Liver (tissue), 9 donors: ENCODE data around the gene SLC6A11. TPM values are rescaled to one million over a fixed set of nuclear protein-coding genes. Genes with fewer than 3 reads are reported as not detected.

Experiments
- DNase-seq: peaks from one replicate; pipeline ENCODE4 v3.0.0-alpha.2; 2017; ENCODE audit warnings: low spot score
- H3K27ac ChIP-seq, 2 donors: one replicate each; pipeline ENCODE4 v1.7.0; 2013; ENCODE audit warnings: inconsistent platforms in 2 of 2, low read length in 2 of 2, control low read depth in 1 of 2, low read depth in 1 of 2, mild to moderate bottlenecking in 1 of 2
- H3K27me3 ChIP-seq, 4 donors: one replicate each; pipeline versions ENCODE4 v1.6.1 to v1.7.0; 2013; ENCODE audit warnings: low read length in 3 of 4, inconsistent platforms in 1 of 4, mild to moderate bottlenecking in 1 of 4, moderate library complexity in 1 of 4; ENCODE audit not compliant: control insufficient read depth in 4 of 4, insufficient read depth in 4 of 4
- H3K36me3 ChIP-seq, 4 donors: one replicate each; pipeline versions ENCODE4 v1.6.1 to v1.7.0; 2013; ENCODE audit warnings: low read length in 3 of 4, mild to moderate bottlenecking in 3 of 4, low read depth in 1 of 4, moderate library complexity in 1 of 4; ENCODE audit not compliant: control insufficient read depth in 4 of 4, insufficient read depth in 3 of 4
- H3K4me1 ChIP-seq, 4 donors: one replicate each; pipeline versions ENCODE4 v1.6.1 to v1.7.0; 2013; ENCODE audit warnings: low read length in 3 of 4, mild to moderate bottlenecking in 3 of 4, moderate library complexity in 1 of 4; ENCODE audit not compliant: control insufficient read depth in 4 of 4, insufficient read depth in 4 of 4
- H3K4me3 ChIP-seq, 3 donors: one replicate each; pipeline versions ENCODE4 v1.6.1 to v1.7.0; 2013; ENCODE audit warnings: low read length in 3 of 3, control low read depth in 1 of 3, low read depth in 1 of 3, mild to moderate bottlenecking in 1 of 3
- H3K9ac ChIP-seq, 2 donors: one replicate each; pipeline ENCODE4 v1.7.0; 2013; ENCODE audit warnings: low read length in 2 of 2, mild to moderate bottlenecking in 2 of 2, moderate library complexity in 2 of 2, control low read depth in 1 of 2, low read depth in 1 of 2
- H3K9me3 ChIP-seq, 4 donors: one replicate each; pipeline versions ENCODE4 v1.6.1 to v1.7.0; 2013; ENCODE audit warnings: low read length in 3 of 4; ENCODE audit not compliant: control insufficient read depth in 4 of 4
- EGR1 ChIP-seq, 2 donors: IDR thresholded peaks; 2 replicates each; pipeline ENCODE4 v1.6.1; 2016 to 2018; ENCODE audit warnings: antibody characterized with exemption in 2 of 2, low read depth in 2 of 2
- GABPA ChIP-seq, 2 donors: IDR thresholded peaks in 1 of 2; conservative IDR thresholded peaks in 1 of 2; 2 replicates each; pipeline ENCODE4 v1.6.1; 2016; ENCODE audit warnings: antibody characterized with exemption in 2 of 2, mild to moderate bottlenecking in 1 of 2, moderate library complexity in 1 of 2
- HNF4A ChIP-seq, 2 donors: conservative IDR thresholded peaks; 2 replicates each; pipeline ENCODE4 v1.6.1; 2016; ENCODE audit warnings: antibody characterized with exemption in 2 of 2, mild to moderate bottlenecking in 2 of 2
- HNF4G ChIP-seq: IDR thresholded peaks from 2 replicates; pipeline ENCODE4 v1.6.1; 2016; ENCODE audit warnings: antibody characterized with exemption
- JUND ChIP-seq, 2 donors: IDR thresholded peaks; 2 replicates each; pipeline ENCODE4 v1.6.1; 2016; ENCODE audit warnings: antibody characterized with exemption in 2 of 2
- RAD21 ChIP-seq, 2 donors: IDR thresholded peaks; 2 replicates each; pipeline ENCODE4 v1.6.1; 2016; ENCODE audit warnings: antibody characterized with exemption in 2 of 2, mild to moderate bottlenecking in 2 of 2
- RXRA ChIP-seq, 2 donors: IDR thresholded peaks; 2 replicates each; pipeline ENCODE4 v1.6.1; 2017 to 2018; ENCODE audit warnings: antibody characterized with exemption in 2 of 2, mild to moderate bottlenecking in 1 of 2
- SP1 ChIP-seq: IDR thresholded peaks from 2 replicates; pipeline ENCODE4 v1.6.1; 2018; ENCODE audit warnings: antibody characterized with exemption, mild to moderate bottlenecking
- YY1 ChIP-seq: IDR thresholded peaks from 2 replicates; pipeline ENCODE4 v1.6.1; 2016; ENCODE audit warnings: antibody characterized with exemption, mild to moderate bottlenecking
- WGBS: extraction: QIAGEN DNeasy Blood & Tissue Kit; methylation state at CpG from one replicate; pipeline ENCODE4 v1.1.7; 2013; 5-methylcytosine and 5-hydroxymethylcytosine counted together
- polyA plus RNA-seq, 2 donors: library from polyadenylated mRNA; stranded (reverse) in 1 of 2; unstranded in 1 of 2; fragments of 200-250 nt in 1 of 2; fragments of >200 nt in 1 of 2; fragmentation: Nextera tagmentation in 1 of 2; extraction: Ambion mirVana in 1 of 2; gene quantifications; one replicate each; pipeline versions ENCODE4 v1.2.1 to v1.2.3, GENCODE V29; 2013 to 2015
- total RNA-seq, 2 donors: library from RNA; depleted of rRNA; stranded (reverse); fragments of >200 nt; gene quantifications; one replicate each; pipeline ENCODE4 v1.2.3, GENCODE V29; 2014
- TF ChIP-seq, protein P1 (sequence below): fragments of 150-350 bp; IDR thresholded peaks from 2 replicates; pipeline ENCODE4 v1.5.1; 2017; ENCODE audit warnings: improper control_type of control experiment, low read depth, low read length; ENCODE audit not compliant: missing input control
- TF ChIP-seq, protein P2 (sequence below): IDR thresholded peaks from 2 replicates; pipeline ENCODE4 v1.6.1; 2016; ENCODE audit warnings: antibody characterized with exemption, mild to moderate bottlenecking
- TF ChIP-seq, protein P3 (sequence below): IDR thresholded peaks from 2 replicates; pipeline ENCODE4 v1.6.1; 2016; ENCODE audit warnings: antibody characterized with exemption
- TF ChIP-seq, protein P4 (sequence below): IDR thresholded peaks from 2 replicates; pipeline ENCODE4 v1.6.1; 2016; ENCODE audit warnings: antibody characterized with exemption
- donor health status: healthy.
- donor health status: healthy.
- donor health status: healthy.
- donor health status: healthy.
- donor health status: healthy.

SLC6A11 gene
- total and polyA plus RNA-seq, 4 donors: under 0.01 to 7.1 (median 0.01) TPM; not detected in 1

DNA sequence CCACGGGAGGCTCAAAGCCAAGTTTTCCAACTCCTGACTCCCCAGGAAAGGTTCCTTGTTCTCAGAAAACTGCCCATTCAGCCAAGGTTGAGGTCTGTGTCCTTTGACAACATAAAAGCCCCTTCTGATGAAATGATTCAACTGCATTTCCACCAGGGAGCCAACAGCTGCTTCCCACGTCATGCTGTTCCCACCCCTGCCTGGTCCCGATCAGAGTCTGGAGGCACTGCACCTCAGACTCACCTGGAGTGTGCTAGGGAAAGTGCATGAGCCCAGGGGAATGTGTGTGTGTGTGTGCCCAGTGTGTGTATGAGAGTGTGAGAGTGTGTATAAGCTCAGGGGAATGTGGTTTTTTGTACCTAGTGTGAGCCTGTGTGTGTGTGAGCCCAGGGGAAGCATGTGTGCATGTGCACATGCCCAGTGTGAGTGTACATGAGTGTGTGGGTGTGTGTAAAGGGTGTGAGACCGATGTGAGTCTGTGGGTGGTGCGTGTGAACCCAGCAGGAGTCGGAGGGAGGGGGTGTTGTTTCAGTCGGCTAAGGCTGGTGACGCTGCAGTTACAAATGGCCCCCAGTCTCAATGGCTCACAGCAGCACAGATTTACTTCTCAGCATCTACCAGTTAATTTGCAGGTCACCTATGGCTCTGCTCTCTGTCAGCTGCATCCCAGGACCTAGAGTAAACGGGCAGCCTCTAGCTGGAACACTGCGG lies 156.2 kb downstream of the SLC6A11 start:
- no peak for DNase-seq
- H3K27ac ChIP-seq: no peak overlapping the region
- no peaks in the 10 kb centered on the region for H3K27me3 ChIP-seq
- H3K9ac ChIP-seq: no peak overlapping the region
- H3K9me3 ChIP-seq: no peaks in the 10 kb centered on the region
- no peak overlapping the region for H3K4me3 ChIP-seq
- no peaks in the 10 kb centered on the region for H3K4me1 ChIP-seq
- TF ChIP-seq GABPA (IDR thresholded peaks at IDR 0.05 in 1 of 2, conservative IDR thresholded peaks at IDR 0.05 in 1 of 2): no peak
- no peak for TF ChIP-seq HNF4G
- TF ChIP-seq, protein P1, sequence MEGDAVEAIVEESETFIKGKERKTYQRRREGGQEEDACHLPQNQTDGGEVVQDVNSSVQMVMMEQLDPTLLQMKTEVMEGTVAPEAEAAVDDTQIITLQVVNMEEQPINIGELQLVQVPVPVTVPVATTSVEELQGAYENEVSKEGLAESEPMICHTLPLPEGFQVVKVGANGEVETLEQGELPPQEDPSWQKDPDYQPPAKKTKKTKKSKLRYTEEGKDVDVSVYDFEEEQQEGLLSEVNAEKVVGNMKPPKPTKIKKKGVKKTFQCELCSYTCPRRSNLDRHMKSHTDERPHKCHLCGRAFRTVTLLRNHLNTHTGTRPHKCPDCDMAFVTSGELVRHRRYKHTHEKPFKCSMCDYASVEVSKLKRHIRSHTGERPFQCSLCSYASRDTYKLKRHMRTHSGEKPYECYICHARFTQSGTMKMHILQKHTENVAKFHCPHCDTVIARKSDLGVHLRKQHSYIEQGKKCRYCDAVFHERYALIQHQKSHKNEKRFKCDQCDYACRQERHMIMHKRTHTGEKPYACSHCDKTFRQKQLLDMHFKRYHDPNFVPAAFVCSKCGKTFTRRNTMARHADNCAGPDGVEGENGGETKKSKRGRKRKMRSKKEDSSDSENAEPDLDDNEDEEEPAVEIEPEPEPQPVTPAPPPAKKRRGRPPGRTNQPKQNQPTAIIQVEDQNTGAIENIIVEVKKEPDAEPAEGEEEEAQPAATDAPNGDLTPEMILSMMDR: no peak
- no peak for TF ChIP-seq EGR1 (IDR thresholded peaks at IDR 0.05; ENCODE audit: low read depth in 2 of 2)
- no peak for TF ChIP-seq RAD21 (IDR thresholded peaks at IDR 0.05)
- WGBS: 53% methylated on average over 10 of the region's 10 CpGs
- H3K36me3 ChIP-seq: no peaks in the 10 kb centered on the region

DNA sequence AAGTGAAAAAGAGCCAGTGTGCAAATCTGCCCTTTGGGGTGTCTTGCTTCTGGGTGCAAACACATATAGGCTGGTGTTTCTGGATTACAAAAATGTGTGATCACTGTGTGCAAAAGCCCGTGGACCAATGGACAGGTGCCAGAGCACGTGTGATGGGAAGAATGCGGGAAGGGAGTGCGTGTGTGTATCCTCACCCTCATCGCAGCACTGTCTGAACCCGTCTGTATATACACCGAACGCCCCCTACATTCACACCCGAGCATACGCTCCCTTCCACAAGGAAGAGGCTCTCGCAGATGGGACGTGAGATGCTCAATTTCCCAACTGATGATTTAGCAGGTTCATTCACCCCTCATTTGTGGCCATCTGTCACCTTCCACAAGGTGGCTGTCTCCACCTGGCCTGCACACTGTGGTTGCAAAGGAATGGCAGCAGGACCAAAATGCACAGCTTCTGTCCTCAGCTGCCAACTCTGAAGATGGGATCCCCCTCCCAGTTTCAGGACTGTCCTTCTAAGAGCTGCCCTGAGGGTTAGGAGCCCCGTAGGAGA lies 157.1 kb downstream of the SLC6A11 start:
- Histone ChIP-seq H3K4me3 (no peak overlapping the region), H3K4me1 (no peaks in the 10 kb centered on the region), H3K9me3 (no peaks in the 10 kb centered on the region), H3K9ac (no peak overlapping the region), H3K27me3 (no peaks in the 10 kb centered on the region), H3K27ac (no peak overlapping the region), H3K36me3 (no peaks in the 10 kb centered on the region)
- 65% methylated on average over 13 of the region's 13 CpGs for WGBS
- no peak for TF ChIP-seq JUND (IDR thresholded peaks at IDR 0.05)
- TF ChIP-seq RAD21 (IDR thresholded peaks at IDR 0.05): peak; percentile 80 to 84
- peak; percentile 77 to 78 for TF ChIP-seq RXRA (IDR thresholded peaks at IDR 0.05)
- TF ChIP-seq, protein P1: peak; percentile 45
- no peak for DNase-seq

DNA sequence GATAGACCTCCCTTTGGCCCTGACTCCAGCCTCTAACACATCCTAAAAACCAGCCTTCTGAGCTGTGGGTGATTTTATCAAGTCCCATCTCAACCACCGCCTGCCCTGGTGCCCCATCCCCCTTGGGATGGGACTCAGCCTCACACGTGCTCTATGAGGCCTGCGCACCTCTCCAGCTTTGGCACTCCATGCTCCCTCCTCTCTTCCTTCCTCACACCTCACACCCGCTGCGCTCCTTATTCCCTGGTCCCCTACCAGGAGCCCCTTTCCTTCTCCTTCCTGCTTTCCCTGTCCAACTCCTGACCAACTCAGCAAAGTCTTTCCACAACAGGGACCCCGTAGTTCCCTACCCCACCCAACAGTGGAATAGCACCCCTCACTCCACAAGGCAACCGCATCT lies 158.1 kb downstream of the SLC6A11 start:
- Histone ChIP-seq H3K9ac (no peak overlapping the region), H3K9me3 (no peaks in the 10 kb centered on the region), H3K36me3 (no peaks in the 10 kb centered on the region), H3K27ac (no peak overlapping the region), H3K4me3 (no peak overlapping the region), H3K4me1 (no peaks in the 10 kb centered on the region), H3K27me3 (no peaks in the 10 kb centered on the region)
- WGBS: 92% methylated on average over 7 of the region's 7 CpGs
- no peak for DNase-seq
- TF ChIP-seq YY1: no peak
- no peak for TF ChIP-seq RXRA (IDR thresholded peaks at IDR 0.05)
- TF ChIP-seq, protein P2, sequence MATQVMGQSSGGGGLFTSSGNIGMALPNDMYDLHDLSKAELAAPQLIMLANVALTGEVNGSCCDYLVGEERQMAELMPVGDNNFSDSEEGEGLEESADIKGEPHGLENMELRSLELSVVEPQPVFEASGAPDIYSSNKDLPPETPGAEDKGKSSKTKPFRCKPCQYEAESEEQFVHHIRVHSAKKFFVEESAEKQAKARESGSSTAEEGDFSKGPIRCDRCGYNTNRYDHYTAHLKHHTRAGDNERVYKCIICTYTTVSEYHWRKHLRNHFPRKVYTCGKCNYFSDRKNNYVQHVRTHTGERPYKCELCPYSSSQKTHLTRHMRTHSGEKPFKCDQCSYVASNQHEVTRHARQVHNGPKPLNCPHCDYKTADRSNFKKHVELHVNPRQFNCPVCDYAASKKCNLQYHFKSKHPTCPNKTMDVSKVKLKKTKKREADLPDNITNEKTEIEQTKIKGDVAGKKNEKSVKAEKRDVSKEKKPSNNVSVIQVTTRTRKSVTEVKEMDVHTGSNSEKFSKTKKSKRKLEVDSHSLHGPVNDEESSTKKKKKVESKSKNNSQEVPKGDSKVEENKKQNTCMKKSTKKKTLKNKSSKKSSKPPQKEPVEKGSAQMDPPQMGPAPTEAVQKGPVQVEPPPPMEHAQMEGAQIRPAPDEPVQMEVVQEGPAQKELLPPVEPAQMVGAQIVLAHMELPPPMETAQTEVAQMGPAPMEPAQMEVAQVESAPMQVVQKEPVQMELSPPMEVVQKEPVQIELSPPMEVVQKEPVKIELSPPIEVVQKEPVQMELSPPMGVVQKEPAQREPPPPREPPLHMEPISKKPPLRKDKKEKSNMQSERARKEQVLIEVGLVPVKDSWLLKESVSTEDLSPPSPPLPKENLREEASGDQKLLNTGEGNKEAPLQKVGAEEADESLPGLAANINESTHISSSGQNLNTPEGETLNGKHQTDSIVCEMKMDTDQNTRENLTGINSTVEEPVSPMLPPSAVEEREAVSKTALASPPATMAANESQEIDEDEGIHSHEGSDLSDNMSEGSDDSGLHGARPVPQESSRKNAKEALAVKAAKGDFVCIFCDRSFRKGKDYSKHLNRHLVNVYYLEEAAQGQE: no peak
- TF ChIP-seq, protein P3, sequence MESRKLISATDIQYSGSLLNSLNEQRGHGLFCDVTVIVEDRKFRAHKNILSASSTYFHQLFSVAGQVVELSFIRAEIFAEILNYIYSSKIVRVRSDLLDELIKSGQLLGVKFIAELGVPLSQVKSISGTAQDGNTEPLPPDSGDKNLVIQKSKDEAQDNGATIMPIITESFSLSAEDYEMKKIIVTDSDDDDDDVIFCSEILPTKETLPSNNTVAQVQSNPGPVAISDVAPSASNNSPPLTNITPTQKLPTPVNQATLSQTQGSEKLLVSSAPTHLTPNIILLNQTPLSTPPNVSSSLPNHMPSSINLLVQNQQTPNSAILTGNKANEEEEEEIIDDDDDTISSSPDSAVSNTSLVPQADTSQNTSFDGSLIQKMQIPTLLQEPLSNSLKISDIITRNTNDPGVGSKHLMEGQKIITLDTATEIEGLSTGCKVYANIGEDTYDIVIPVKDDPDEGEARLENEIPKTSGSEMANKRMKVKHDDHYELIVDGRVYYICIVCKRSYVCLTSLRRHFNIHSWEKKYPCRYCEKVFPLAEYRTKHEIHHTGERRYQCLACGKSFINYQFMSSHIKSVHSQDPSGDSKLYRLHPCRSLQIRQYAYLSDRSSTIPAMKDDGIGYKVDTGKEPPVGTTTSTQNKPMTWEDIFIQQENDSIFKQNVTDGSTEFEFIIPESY: no peak
- no peak for TF ChIP-seq EGR1 (IDR thresholded peaks at IDR 0.05; ENCODE audit: low read depth in 2 of 2)
- TF ChIP-seq HNF4A (conservative IDR thresholded peaks at IDR 0.05): no peak
- no peak for TF ChIP-seq SP1
- no peak for TF ChIP-seq JUND (IDR thresholded peaks at IDR 0.05)
- TF ChIP-seq, protein P4, sequence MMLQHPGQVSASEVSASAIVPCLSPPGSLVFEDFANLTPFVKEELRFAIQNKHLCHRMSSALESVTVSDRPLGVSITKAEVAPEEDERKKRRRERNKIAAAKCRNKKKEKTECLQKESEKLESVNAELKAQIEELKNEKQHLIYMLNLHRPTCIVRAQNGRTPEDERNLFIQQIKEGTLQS: no peak
- TF ChIP-seq RAD21 (IDR thresholded peaks at IDR 0.05): no peak
